Inferior parietal cortex (tissue), 1 donor: ENCODE data around the gene IPPK.

Experiments used
- DNase-seq: peaks from one replicate; pipeline ENCODE4 v3.0.0-alpha.2; 2016; ENCODE audit errors: extremely low spot score

The IPPK gene

GRCh38 chr9:92669890-92670708 is at the start of gene IPPK:
TSS of gene IPPK (minus strand) at chr9:92670131. CDS start at chr9:92669988, 143 bp downstream.
- peak; percentile 99 for DNase-seq

- DNase-seq, result no peak
Observed at GRCh38 chr9:92719028-92719647, 49.2 kb upstream of the IPPK start.

GRCh38 chr9:92718086-92719001 is 48.4 kb upstream of the IPPK start:
- DNase-seq, result no peak

- no peak for DNase-seq
Observed at GRCh38 chr9:92717201-92718085, 47.5 kb upstream of the IPPK start.

- peak; percentile 70 for DNase-seq
Observed at GRCh38 chr9:92716557-92716956, 46.6 kb upstream of the IPPK start.

GRCh38 chr9:92715488-92716231 is 45.7 kb upstream of the IPPK start:
- DNase-seq, result no peak

- DNase-seq, result no peak
Observed at GRCh38 chr9:92714787-92715487, 45.0 kb upstream of the IPPK start.

GRCh38 chr9:92714016-92714415 is 44.1 kb upstream of the IPPK start:
- DNase-seq, result no peak

GRCh38 chr9:92713528-92713927 is 43.6 kb upstream of the IPPK start:
- DNase-seq, result no peak

- no peak for DNase-seq
Observed at GRCh38 chr9:92712767-92713166, 42.8 kb upstream of the IPPK start.

GRCh38 chr9:92711844-92712243 is 41.9 kb upstream of the IPPK start:
- no peak for DNase-seq

- DNase-seq, result no peak
Observed at GRCh38 chr9:92711146-92711545, 41.2 kb upstream of the IPPK start.

GRCh38 chr9:92710368-92710767 is 40.4 kb upstream of the IPPK start:
- no peak for DNase-seq

- no peak for DNase-seq
Observed at GRCh38 chr9:92709954-92710353, 40.0 kb upstream of the IPPK start.

GRCh38 chr9:92709240-92709639 is 39.3 kb upstream of the IPPK start:
- DNase-seq, result no peak

- no peak for DNase-seq
Observed at GRCh38 chr9:92707530-92707929, 37.6 kb upstream of the IPPK start.

- no peak for DNase-seq
Observed at GRCh38 chr9:92706218-92706940, 36.4 kb upstream of the IPPK start.

- no peak for DNase-seq
Observed at GRCh38 chr9:92704528-92704927, 34.6 kb upstream of the IPPK start.

GRCh38 chr9:92696619-92697018 is 26.7 kb upstream of the IPPK start:
- no peak for DNase-seq
